H54 (cell line): ENCODE data around the gene DDAH1.

Experiments
- DNase-seq: peaks from one replicate; pipeline ENCODE4 v3.0.0; 2011; ENCODE audit warnings: low spot score, mixed read lengths; ENCODE audit not compliant: insufficient read length
- FAIRE-seq: peaks from 3 replicates; lab custom pipeline; 2011; peaks lifted over from hg19 to GRCh38; lab: Jason Lieb, UNC
- POLR2A ChIP-seq: IDR thresholded peaks from 2 replicates; pipeline ENCODE4 v1.6.1; 2011; ENCODE audit warnings: low read depth, mild to moderate bottlenecking, low read length

The DDAH1 gene

DNA sequence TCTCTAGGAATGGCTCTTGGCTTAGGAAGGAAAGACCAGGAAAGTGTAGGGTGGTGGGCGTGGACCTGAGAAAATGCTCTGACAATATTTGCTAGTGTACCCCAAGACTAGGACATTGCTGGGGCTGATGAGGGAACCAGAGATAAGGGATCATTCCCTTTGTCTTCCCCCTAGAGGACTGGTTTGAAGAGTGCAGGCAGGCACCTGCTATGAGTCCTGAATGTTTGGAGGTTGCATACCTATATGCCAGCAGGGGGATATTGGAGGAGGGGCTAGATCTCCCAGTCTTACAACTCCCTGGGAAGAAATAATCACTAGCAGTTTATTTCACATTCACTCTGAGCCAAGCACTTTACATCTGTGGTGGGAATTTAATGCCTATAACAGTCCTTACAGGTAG lies 182.5 kb downstream of the DDAH1 start:
- FAIRE-seq (no peak), DNase-seq (no peak)
- no peak for TF ChIP-seq POLR2A

DNA sequence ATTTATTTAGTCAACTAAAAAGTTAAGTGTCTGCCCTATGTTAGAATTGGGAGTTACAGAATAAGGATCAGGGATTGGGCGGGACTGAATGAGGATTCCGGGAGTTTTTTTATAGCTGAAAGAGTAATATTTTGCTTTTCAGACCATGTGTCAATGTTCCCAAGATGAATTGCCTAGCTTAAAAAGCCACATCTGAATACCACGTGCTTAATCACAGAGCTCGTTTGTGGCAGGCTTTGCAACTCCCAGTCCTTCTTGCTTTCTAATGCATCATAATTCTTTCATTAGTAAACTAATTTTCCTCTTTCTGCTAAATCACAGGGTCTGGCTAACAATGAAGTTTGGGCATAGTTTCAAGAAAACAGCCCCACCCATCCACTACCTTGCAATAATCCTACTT lies 184.3 kb downstream of the DDAH1 start:
- TF ChIP-seq POLR2A: no peak
- DNase-seq (no peak), FAIRE-seq (no peak)

DNA sequence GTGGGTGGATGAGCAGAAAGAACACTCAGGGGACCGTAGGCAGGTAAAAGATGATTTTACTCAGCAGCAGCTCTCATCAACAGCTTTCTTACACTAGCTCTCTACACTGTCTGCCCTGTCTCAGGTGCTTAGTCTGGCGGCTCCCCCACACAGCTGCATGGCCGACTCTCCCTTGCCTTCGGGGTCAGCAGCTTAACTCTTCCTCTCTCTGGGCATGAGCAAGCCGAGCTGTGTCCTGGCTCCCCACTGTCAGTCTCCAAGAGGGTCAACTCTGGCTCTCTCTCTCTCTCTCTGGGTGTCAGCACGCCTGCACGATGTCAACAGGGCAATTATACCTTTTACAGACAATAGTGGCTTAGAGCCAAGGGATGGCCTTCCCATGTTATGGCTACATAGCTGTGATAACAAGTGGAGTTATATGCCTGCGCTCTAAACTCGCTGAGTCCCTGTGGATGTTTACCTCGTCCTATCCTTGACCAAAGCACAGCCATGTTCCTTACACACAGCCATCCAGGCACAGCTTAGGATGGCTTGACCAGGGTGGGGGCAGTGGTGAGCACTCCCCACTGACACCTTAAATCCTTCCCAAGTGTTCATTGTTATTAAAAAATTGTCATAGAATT lies 185.4 kb downstream of the DDAH1 start:
- DNase-seq: no peak
- no peak for FAIRE-seq

DNA sequence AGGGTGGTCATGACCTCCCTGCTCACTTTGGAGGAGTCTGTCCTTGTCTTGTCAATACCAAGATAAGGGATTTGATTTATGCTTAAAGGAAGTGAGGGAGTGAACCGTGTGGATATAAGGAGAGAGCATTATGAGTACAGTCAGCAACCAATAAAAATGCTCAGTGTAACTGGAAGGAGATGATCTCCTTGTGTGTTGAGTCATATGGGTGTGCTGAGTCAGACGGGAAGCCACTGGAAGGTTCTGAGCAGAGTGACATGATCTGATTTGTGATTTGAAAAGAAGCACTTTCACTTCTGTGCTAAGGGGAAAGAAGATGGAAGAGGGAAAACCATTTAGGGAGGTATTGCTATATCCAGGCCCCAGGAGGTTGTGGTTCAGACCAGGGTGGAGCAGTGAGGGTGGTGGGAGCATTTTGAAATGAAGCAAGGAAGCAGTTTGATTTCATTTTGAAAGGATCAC lies 186.1 kb downstream of the DDAH1 start:
- FAIRE-seq (peak; percentile 96), DNase-seq (peak; percentile 63)
- no peak for TF ChIP-seq POLR2A

More for the DNA sequence above, 185.4 kb downstream of the DDAH1 start:
- TF ChIP-seq POLR2A: no peak

DNA sequence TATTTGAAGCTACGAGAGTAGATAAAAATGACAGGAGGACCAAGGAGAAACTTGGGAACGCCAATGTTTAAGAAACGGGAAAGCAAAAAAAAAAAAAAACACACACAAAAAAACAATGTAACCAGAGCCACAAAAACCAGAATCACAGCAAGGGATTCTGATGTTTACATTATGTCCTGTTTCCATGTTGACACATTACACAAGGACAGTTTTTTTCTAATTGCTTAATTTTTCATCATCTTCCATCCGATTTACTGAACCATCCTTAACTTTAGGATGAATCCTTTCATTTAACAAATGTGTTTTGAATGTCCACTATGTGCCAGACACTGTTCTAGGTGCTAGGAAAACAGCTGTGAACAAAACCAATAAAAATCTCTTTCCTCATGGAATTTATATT lies 187.2 kb downstream of the DDAH1 start:
- TF ChIP-seq POLR2A: no peak
- DNase-seq: no peak
- no peak for FAIRE-seq

DNA sequence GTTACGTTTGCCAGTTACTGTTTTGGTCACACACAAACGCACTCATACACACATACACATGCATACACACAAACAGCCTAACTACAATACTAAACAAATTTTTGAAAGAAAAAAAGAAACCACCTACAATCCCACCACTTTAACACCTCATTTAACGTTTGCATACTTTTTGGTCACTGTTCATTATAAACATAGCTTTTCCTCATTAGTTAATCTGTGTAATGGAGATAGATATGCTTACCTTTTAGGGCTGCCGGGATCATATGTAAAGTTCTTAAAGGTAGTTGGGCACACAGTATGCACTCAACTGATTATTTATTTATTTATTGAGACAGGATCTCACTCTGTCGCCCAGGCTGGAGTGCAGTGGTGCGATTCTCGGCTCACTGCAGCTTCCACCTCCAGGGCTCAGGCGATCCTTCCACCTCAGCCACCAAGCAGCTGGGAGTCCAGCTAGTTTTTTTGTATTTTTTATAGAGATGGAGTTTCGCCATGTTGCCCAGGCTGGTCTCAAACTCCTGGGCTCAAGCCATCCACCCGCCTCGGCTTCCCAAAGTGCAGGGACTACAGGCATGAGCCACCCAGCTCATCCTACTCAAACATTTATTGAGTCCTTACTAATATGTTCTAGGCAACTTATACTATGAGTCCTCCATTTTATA lies 187.8 kb downstream of the DDAH1 start:
- DNase-seq (no peak), FAIRE-seq (no peak)
- no peak for TF ChIP-seq POLR2A

DNA sequence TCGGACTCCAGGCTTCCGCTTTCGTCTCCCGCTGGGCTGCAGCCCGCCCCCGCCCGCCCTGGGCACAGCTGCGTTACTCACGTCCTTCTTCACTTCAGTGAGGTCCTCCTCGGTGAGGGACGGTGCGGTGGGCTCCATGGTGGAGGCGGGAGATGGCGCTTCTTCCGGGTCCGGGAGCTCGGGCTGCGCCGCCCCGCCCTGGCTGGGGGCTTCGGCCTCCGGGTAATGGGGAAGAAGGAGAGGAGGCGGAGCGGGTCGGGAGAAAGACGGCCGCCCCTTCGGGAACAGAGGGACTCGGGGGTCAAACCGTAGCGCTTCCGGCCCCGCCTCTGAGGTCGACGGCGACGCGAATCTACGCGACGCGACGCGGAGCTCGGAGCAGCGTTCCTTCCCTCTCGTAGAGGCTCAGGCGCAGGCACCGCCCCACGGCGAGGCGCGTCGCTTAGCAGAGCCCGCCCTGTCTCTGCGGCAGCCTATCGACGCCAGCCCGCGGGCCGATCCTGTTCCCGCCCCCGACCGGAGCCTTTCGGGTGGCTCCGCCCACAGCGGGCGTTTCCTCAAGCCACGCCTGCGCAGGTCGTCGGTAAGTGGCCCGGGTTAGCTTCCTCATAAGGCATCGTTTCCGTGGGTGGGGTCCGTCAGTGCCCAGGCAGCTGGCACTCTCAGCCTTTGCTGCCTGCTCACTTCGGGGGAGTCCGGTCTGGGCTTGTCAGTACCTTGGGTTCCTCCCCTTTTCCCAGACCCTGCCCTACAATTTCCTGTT lies 188.6 kb downstream of the DDAH1 start, which contains the start of gene BCL10:
TSS of gene BCL10 (minus strand) at position 418 of the 763 bp plus-strand sequence. CDS start at position 138, 280 bp downstream.
- DNase-seq: peak; percentile 80
- FAIRE-seq: peak; percentile 90
- TF ChIP-seq POLR2A: peak; percentile 48

DNA sequence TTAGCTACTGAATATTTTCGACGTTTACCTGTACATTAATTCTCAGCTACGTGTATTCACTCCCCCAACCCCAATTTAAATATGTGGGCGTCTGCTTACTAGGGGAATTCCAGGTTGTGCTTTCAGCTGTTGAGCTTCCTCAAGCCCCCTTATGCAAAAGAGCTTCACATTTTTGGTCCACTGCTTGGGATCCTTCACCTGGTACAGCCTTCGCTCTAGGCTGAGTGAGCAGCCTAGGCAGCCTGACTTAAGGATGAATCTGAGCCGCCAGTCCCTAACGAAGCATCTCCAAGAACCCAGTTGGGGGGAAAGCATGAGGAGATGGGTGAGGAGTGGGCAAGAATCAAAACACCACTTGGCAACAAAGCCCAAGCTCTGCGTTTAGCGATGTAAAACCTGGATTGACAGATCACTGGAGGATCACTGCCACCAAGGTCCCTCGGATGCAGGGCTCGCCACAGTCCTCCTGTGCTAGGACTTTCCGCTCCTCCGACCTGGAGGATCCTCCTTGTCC lies 189.2 kb downstream of the DDAH1 start:
- TF ChIP-seq POLR2A: no peak
- DNase-seq (no peak), FAIRE-seq (no peak)

DNA sequence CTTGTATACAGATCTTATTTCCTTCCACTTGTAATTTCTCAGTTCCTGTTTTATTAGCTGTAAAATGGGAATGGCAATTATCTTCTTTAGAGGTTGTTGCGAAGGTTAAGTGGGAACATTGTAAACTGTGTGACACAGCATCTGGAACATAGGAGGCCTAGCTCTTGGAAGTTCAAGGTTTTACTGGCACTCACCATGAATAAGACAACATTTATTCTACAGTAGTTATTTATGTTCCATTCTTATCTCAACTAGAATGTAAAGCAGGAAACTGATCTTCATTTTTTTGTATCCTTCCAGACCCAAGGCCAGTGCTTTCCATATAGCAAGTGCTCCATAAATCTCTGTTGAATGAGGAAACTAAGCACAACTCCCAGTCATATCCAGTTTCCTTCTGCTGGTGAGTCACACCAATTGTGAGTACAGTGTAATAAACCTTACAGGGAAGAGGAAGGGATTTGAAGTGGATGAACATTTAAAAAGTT lies 189.9 kb downstream of the DDAH1 start:
- DNase-seq (no peak), FAIRE-seq (peak; percentile 87)
- TF ChIP-seq POLR2A: no peak

DNA sequence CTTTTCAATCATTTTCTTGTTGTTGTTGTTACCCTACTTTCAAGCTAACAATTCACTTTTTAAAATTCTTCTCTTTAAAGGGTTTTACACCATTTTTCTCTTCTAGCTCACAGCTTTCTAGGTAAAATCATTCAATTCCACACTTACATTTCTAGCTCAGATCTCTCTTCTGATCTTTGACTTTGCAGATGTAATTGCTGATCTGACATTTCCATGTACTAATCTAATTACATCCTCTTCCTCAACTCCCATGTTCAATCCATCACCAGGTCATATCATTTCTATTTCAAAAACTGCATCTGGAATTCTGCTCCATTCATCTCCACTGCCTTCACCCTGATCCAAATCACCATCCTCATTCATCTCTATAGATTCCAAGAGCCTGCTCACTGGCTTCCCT lies 191.6 kb downstream of the DDAH1 start:
- no peak for DNase-seq
- FAIRE-seq: no peak
- TF ChIP-seq POLR2A: no peak

DNA sequence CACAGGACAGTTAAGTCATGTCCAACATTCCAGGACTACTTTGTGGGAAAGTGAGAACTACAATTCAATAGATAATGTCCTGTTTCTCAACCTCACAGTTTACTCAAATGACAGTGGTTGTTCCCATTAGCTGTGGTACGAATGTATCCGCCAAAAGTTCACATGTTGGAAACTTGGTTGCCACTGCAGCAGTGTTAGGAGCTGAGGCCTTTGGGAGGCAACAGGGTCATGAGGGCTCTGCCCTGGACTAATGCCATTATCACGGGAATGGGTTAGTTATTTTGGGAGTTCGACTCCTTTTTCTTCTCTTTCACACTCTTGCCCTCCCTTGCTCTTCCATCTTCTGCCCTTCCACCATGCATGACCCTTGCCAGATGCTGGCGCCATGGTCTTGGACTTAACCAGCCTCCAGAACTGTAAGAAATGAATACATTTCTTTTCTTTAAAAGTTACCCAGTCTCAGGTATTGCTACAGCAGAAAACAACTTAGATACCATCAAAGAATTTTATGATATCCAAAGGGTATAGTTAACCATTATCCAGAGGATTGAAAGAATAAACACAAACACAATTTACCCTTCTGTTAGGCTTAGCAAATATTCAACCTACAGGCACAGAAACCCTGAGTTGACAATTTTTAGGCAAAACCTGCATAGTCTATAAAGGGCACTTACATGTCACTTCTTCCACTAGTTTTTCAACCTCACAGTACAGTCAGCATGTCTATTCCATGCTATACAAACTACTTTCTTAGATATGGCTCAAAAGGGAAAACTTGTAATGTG lies 196.0 kb downstream of the DDAH1 start:
- no peak for TF ChIP-seq POLR2A
- DNase-seq (no peak), FAIRE-seq (no peak)
